WI38 (cell line): ENCODE data around the gene PRKAR1B.

ENCODE experiments used
- H3K4me3 ChIP-seq: 2 replicates; pipeline ENCODE4 v1.5.1; 2011; ENCODE audit warnings: low read depth, mild to moderate bottlenecking, control low read depth, low read length
- TF ChIP-seq, protein P1 (sequence below): IDR thresholded peaks from 2 replicates; pipeline ENCODE4 v1.5.1; 2012; ENCODE audit warnings: low read depth, mild to moderate bottlenecking, control low read depth, low read length

The PRKAR1B gene

GRCh38 chr7:507623-508300 is 219.3 kb downstream of the PRKAR1B start:
- no peak overlapping the region for H3K4me3 ChIP-seq
- TF ChIP-seq, protein P1, sequence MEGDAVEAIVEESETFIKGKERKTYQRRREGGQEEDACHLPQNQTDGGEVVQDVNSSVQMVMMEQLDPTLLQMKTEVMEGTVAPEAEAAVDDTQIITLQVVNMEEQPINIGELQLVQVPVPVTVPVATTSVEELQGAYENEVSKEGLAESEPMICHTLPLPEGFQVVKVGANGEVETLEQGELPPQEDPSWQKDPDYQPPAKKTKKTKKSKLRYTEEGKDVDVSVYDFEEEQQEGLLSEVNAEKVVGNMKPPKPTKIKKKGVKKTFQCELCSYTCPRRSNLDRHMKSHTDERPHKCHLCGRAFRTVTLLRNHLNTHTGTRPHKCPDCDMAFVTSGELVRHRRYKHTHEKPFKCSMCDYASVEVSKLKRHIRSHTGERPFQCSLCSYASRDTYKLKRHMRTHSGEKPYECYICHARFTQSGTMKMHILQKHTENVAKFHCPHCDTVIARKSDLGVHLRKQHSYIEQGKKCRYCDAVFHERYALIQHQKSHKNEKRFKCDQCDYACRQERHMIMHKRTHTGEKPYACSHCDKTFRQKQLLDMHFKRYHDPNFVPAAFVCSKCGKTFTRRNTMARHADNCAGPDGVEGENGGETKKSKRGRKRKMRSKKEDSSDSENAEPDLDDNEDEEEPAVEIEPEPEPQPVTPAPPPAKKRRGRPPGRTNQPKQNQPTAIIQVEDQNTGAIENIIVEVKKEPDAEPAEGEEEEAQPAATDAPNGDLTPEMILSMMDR, result no peak

DNA sequence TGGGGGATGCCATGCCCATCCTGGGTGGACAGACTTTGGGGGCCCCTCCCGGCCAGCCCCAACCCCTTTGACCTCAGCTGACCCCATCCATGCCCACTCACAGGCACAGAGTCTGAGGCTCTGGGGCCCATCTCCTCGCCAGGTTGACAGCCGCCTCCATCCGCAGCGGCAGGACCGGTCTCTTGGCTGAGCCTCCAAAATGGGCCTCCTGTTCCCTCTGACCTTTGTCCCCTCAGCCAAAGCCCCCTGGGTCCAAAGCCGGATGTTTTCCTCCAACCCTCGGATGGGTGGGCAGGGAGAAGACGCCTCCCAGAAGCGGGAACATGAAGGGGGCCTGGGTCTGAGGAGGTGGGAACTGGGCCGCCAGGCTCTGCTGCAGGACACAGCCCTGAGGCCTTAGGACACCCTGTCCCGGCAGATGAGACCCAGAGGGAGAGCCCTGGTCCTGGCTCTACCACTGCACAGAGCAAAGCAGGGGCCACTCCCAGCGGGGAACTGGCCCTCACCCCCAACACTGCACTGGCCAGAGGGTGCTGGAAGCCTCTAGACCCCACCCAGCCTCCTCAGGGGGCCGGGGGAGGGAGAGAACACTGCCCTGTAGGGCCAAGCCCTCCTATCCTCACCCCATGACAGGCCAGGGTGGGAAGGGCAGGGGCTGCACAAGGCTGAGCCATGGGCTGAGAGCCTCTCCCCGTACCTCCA is 220.0 kb downstream of the PRKAR1B start:
- TF ChIP-seq, protein P1, result no peak
- H3K4me3 ChIP-seq, result no peak overlapping the region

GRCh38 chr7:506391-506831 is 220.7 kb downstream of the PRKAR1B start:
- TF ChIP-seq, protein P1, result no peak

DNA sequence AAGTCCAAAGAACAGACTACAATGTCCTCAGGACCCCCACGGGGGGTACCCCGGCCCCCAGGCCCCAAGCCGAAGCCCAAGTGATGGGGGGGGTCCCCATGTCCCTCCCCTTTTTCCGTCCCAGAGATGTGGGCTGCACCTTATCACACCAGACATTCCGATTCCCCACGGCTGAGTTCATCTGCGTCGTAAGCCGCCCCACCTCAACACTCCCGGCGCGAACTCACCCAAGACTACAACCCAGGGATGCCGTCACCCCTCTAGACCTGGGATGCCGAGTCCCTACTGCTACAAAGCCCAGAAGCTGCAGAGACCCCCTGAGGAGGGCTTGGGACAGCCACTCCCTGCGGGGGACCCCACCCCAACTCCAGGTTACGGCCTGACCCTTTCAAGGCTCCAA is 221.9 kb downstream of the PRKAR1B start:
- no peak overlapping the region for H3K4me3 ChIP-seq
- TF ChIP-seq, protein P1, result no peak

More at GRCh38 chr7:506391-506831, 220.7 kb downstream of the PRKAR1B start:
- no peak overlapping the region for H3K4me3 ChIP-seq

- TF ChIP-seq, protein P1, result no peak
- H3K4me3 ChIP-seq, result no peak overlapping the region
These were observed 222.6 kb downstream of the PRKAR1B start for GRCh38 chr7:504221-505111.

- no peak overlapping the region for H3K4me3 ChIP-seq
- TF ChIP-seq, protein P1, result no peak
These were observed 223.4 kb downstream of the PRKAR1B start for GRCh38 chr7:503575-504111.
